Articular chondrocyte of knee joint (primary cell): ENCODE results near the gene MPLKIP. TPM values are rescaled to one million over a fixed set of nuclear protein-coding genes. Genes with fewer than 3 reads are reported as not detected.

Source experiments
- small RNA-seq: library from RNA; depleted of rRNA; stranded (forward); fragments of <200 nt; gene quantifications from one replicate; pipeline ENCODE3, GENCODE V24; 2012
- total RNA-seq: library from RNA; depleted of rRNA; stranded (reverse); fragments of >200 nt; gene quantifications from 2 replicates; pipeline ENCODE4 v1.2.3, GENCODE V29; 2012

Gene MPLKIP
- 13.3 and 17.9 TPM in 2 replicates for total RNA-seq

GRCh38 chr7:40134428-40135316, at the start of gene MPLKIP, which contains the start of gene SUGCT:
TSS of gene MPLKIP (minus strand) at chr7:40134622. CDS start at chr7:40134567, 55 bp downstream.
TSS of gene SUGCT (plus strand) at chr7:40135005.

Small RNA genes lying within 50 kb of the gene (small RNA-seq; reads per million reads assigned to genes)
- gene AC006023.1 (not detected), gene AC006023.2 (not detected)

Other genes with a start within 250 kb of the MPLKIP start
- 77.9 and 89.8 TPM in 2 replicates for gene CDK13, start 184.4 kb downstream of the MPLKIP start, total RNA-seq
- 8.0 and 10.2 TPM in 2 replicates for gene SUGCT, start 383 bp upstream of the MPLKIP start, total RNA-seq